SJSA1 (cell line): ENCODE measurements around the gene RPL36. TPM values are rescaled to one million over a fixed set of nuclear protein-coding genes. Genes with fewer than 3 reads are reported as not detected.

Experiments
- DNase-seq, 2 experiments: peaks; one replicate each; pipeline ENCODE4 v3.0.0-alpha.2; 2015 to 2020; ENCODE audit warnings: low spot score in 2 of 2, low read depth in 1 of 2
- H3K27ac ChIP-seq: fragments of 250-450 bp; sonication (Bioruptor Pico); 2 replicates; pipeline ENCODE4 v1.5.1; 2020; ENCODE audit warnings: mild to moderate bottlenecking, moderate library complexity
- H3K27me3 ChIP-seq: fragments of 250-450 bp; sonication (Bioruptor Pico); replicated peaks from 2 replicates; pipeline ENCODE4 v1.5.1; 2020; ENCODE audit warnings: mild to moderate bottlenecking, moderate library complexity
- H3K36me3 ChIP-seq: fragments of 250-450 bp; sonication (Bioruptor Pico); 2 replicates; pipeline ENCODE4 v1.5.1; 2020; ENCODE audit warnings: mild to moderate bottlenecking
- H3K4me1 ChIP-seq: fragments of 250-450 bp; sonication (Bioruptor Pico); replicated peaks from 2 replicates; pipeline ENCODE4 v1.6.1; 2021; ENCODE audit warnings: mild to moderate bottlenecking
- H3K4me3 ChIP-seq: fragments of 250-450 bp; sonication (Bioruptor Pico); 2 replicates; pipeline ENCODE4 v1.5.1; 2020; ENCODE audit warnings: mild to moderate bottlenecking
- H3K9me3 ChIP-seq: fragments of 250-450 bp; sonication (Bioruptor Pico); replicated peaks from 2 replicates; pipeline ENCODE4 v1.5.1; 2020; ENCODE audit warnings: mild to moderate bottlenecking
- total RNA-seq: library from RNA; depleted of rRNA; stranded (reverse); fragments of >200 nt; shearing (Covaris generic); gene quantifications from 2 replicates; pipeline ENCODE4 v1.2.3, GENCODE V29; 2014

Gene RPL36
- total RNA-seq, 1 experiment from 2014 or later, result 527 TPM

- no peaks in the 10 kb centered on the region for H3K4me1 ChIP-seq
- H3K9me3 ChIP-seq, result no peaks in the 10 kb centered on the region
- H3K27ac ChIP-seq, result no peak overlapping the region
- no peaks in the 10 kb centered on the region for H3K27me3 ChIP-seq
- peak in 1 of 2 experiments; percentile 20 for DNase-seq
- no peak overlapping the region for H3K4me3 ChIP-seq
- H3K36me3 ChIP-seq, result peaks cover 90% of the 10 kb centered on the region
Observed at GRCh38 chr19:5665781-5666513, 24.1 kb upstream of the RPL36 start.

- Histone ChIP-seq H3K27ac (no peak overlapping the region), H3K9me3 (no peaks in the 10 kb centered on the region), H3K4me3 (no peak overlapping the region), H3K27me3 (no peaks in the 10 kb centered on the region), H3K4me1 (no peaks in the 10 kb centered on the region), H3K36me3 (peaks cover 85% of the 10 kb centered on the region)
- no peak for DNase-seq
Observed at GRCh38 chr19:5666921-5667610, 23.0 kb upstream of the RPL36 start.

- H3K9me3 ChIP-seq, result no peaks in the 10 kb centered on the region
- no peak overlapping the region for H3K27ac ChIP-seq
- no peaks in the 10 kb centered on the region for H3K4me1 ChIP-seq
- no peaks in the 10 kb centered on the region for H3K27me3 ChIP-seq
- DNase-seq, result no peak
- H3K36me3 ChIP-seq, result peaks cover 78% of the 10 kb centered on the region
- H3K4me3 ChIP-seq, result no peak overlapping the region
Observed at GRCh38 chr19:5667751-5668271, 22.3 kb upstream of the RPL36 start.

GRCh38 chr19:5669212-5669611, 20.9 kb upstream of the RPL36 start:
- Histone ChIP-seq H3K27me3 (no peaks in the 10 kb centered on the region), H3K4me3 (no peak overlapping the region), H3K36me3 (peaks cover 64% of the 10 kb centered on the region), H3K4me1 (no peaks in the 10 kb centered on the region), H3K27ac (no peak overlapping the region), H3K9me3 (no peaks in the 10 kb centered on the region)
- DNase-seq, result no peak

GRCh38 chr19:5671600-5671999, 18.5 kb upstream of the RPL36 start:
- no peaks in the 10 kb centered on the region for H3K4me1 ChIP-seq
- H3K27ac ChIP-seq, result no peak overlapping the region
- no peaks in the 10 kb centered on the region for H3K9me3 ChIP-seq
- H3K4me3 ChIP-seq, result no peak overlapping the region
- DNase-seq, result no peak
- H3K36me3 ChIP-seq, result peaks cover 40% of the 10 kb centered on the region
- H3K27me3 ChIP-seq, result no peaks in the 10 kb centered on the region

- Histone ChIP-seq H3K36me3 (peaks cover 29% of the 10 kb centered on the region), H3K4me1 (no peaks in the 10 kb centered on the region), H3K27ac (no peak overlapping the region), H3K27me3 (no peaks in the 10 kb centered on the region), H3K4me3 (no peak overlapping the region), H3K9me3 (no peaks in the 10 kb centered on the region)
- no peak for DNase-seq
Observed at GRCh38 chr19:5672708-5673459, 17.2 kb upstream of the RPL36 start.

GRCh38 chr19:5673752-5674151, 16.3 kb upstream of the RPL36 start:
- no peak for DNase-seq
- Histone ChIP-seq H3K27ac (no peak overlapping the region), H3K4me1 (no peaks in the 10 kb centered on the region), H3K4me3 (no peak overlapping the region), H3K9me3 (no peaks in the 10 kb centered on the region), H3K36me3 (peaks cover 26% of the 10 kb centered on the region), H3K27me3 (no peaks in the 10 kb centered on the region)

- H3K27ac ChIP-seq, result no peak overlapping the region
- H3K4me1 ChIP-seq, result peaks cover 6% of the 10 kb centered on the region
- DNase-seq, result no peak
- peaks cover 16% of the 10 kb centered on the region for H3K36me3 ChIP-seq
- H3K9me3 ChIP-seq, result no peaks in the 10 kb centered on the region
- H3K27me3 ChIP-seq, result no peaks in the 10 kb centered on the region
- no peak overlapping the region for H3K4me3 ChIP-seq
Observed at GRCh38 chr19:5674714-5675113, 15.4 kb upstream of the RPL36 start.

- peaks cover 12% of the 10 kb centered on the region for H3K4me1 ChIP-seq
- peaks cover 7% of the 10 kb centered on the region for H3K36me3 ChIP-seq
- no peaks in the 10 kb centered on the region for H3K27me3 ChIP-seq
- no peak overlapping the region for H3K4me3 ChIP-seq
- DNase-seq, result no peak
- H3K27ac ChIP-seq, result no peak overlapping the region
- no peaks in the 10 kb centered on the region for H3K9me3 ChIP-seq
Observed at GRCh38 chr19:5676105-5676771, 13.9 kb upstream of the RPL36 start.

GRCh38 chr19:5676772-5677105, 13.4 kb upstream of the RPL36 start:
- Histone ChIP-seq H3K27me3 (no peaks in the 10 kb centered on the region), H3K27ac (no peak overlapping the region), H3K9me3 (no peaks in the 10 kb centered on the region), H3K36me3 (peaks cover 3% of the 10 kb centered on the region), H3K4me3 (no peak overlapping the region), H3K4me1 (peaks cover 13% of the 10 kb centered on the region)
- no peak for DNase-seq

GRCh38 chr19:5677136-5677535, 13.0 kb upstream of the RPL36 start:
- Histone ChIP-seq H3K9me3 (no peaks in the 10 kb centered on the region), H3K27me3 (no peaks in the 10 kb centered on the region), H3K4me3 (no peak overlapping the region), H3K27ac (no peak overlapping the region), H3K36me3 (peaks cover 3% of the 10 kb centered on the region), H3K4me1 (peaks cover 13% of the 10 kb centered on the region)
- DNase-seq, result no peak

GRCh38 chr19:5677580-5677979, 12.5 kb upstream of the RPL36 start:
- Histone ChIP-seq H3K9me3 (no peaks in the 10 kb centered on the region), H3K27me3 (no peaks in the 10 kb centered on the region), H3K27ac (no peak overlapping the region), H3K4me3 (no peak overlapping the region), H3K4me1 (peaks cover 13% of the 10 kb centered on the region), H3K36me3 (peaks cover 3% of the 10 kb centered on the region; the same call in 1 of the 2 replicates)
- no peak for DNase-seq

- DNase-seq, result no peak
- Histone ChIP-seq H3K4me1 (peaks cover 13% of the 10 kb centered on the region), H3K4me3 (no peak overlapping the region), H3K9me3 (no peaks in the 10 kb centered on the region), H3K27me3 (no peaks in the 10 kb centered on the region), H3K27ac (no peak overlapping the region), H3K36me3 (peaks cover 3% of the 10 kb centered on the region; the same call in 1 of the 2 replicates)
Observed at GRCh38 chr19:5678071-5678718, 11.9 kb upstream of the RPL36 start.
